Measurements from ENCODE around the gene GPR146. TPM values are rescaled to one million over a fixed set of nuclear protein-coding genes. Genes with fewer than 3 reads are reported as not detected.

The GPR146 gene
- total and polyA plus RNA-seq, 9 of the 15 experiments (the other 6 are each of a cell fraction or from before 2014, with no cell fraction given): 0.22 to 3.6 (median 0.64) TPM; not detected in 2

DNA sequence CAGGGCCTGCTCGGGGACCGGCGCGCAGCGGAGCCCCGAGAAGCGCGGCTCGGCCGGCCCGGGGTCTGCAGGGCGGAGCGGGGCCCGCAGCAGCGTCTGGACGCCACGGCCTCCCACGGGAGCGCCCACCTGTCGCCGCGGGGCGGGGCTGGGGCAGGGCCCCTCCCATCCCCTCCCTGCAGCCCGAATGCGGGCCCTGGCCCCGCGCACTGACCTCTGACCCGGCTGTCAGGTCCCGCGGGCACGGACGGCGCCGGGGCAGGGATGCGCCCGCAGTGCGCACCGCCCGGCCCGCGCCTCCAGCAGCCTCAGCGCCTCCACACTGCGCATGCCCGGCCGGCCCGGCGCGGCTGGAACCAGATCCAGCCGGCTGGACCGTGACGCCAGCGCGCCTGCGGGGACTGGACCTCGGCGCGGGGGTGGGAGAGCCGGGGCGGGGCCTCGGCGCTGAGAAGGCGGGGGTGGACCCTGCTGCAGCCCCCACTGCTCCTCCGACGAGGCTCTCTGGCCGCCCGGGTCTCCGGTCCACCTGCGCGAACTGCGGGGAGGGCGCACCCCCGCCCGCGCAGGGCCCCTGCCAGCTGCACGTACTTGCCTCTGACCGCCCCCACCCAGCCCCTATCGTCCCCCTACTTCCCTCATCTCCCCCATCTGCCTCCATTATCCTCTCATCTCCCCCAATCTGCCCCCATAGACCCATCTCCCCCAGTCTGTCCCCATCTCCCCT, 16.1 kb upstream of the GPR146 start (continued):
- peak; percentile 68; the same call in 1 of the 2 replicates for TF ChIP-seq PHF8 (IDR thresholded peaks at IDR 0.05; ENCODE audit: borderline replicate concordance, low read length)
- TF ChIP-seq, protein P1, sequence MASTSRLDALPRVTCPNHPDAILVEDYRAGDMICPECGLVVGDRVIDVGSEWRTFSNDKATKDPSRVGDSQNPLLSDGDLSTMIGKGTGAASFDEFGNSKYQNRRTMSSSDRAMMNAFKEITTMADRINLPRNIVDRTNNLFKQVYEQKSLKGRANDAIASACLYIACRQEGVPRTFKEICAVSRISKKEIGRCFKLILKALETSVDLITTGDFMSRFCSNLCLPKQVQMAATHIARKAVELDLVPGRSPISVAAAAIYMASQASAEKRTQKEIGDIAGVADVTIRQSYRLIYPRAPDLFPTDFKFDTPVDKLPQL (IDR thresholded peaks at IDR 0.05; ENCODE audit: extremely low read depth, insufficient read length): no peak
- TF ChIP-seq ARNT (IDR thresholded peaks at IDR 0.05): no peak
- no peak for TF ChIP-seq FOXA1 (IDR thresholded peaks at IDR 0.05; ENCODE audit: borderline replicate concordance)
- no peak for TF ChIP-seq SRSF9 (IDR thresholded peaks at IDR 0.05; ENCODE audit: borderline replicate concordance, low read depth, low read length)
- no peak for TF ChIP-seq SPI1 (IDR thresholded peaks at IDR 0.05; ENCODE audit: borderline replicate concordance, low read depth, low read length)
- TF ChIP-seq RFX7 (CRISPR knock-in tag; IDR thresholded peaks at IDR 0.05): no peak
- 0 out of 2 replicates have a peak, but pooled peaks have one; percentile 20 for TF ChIP-seq MTA3 (IDR thresholded peaks at IDR 0.05; ENCODE audit: borderline replicate concordance)
- no peak for TF ChIP-seq KDM2B (CRISPR knock-in tag; IDR thresholded peaks at IDR 0.05)
- 0 out of 2 replicates have a peak, but pooled peaks have one; percentile 64 for TF ChIP-seq ZBTB1 (CRISPR knock-in tag; IDR thresholded peaks at IDR 0.05; ENCODE audit: borderline replicate concordance, low read depth)
- TF ChIP-seq, protein P2, sequence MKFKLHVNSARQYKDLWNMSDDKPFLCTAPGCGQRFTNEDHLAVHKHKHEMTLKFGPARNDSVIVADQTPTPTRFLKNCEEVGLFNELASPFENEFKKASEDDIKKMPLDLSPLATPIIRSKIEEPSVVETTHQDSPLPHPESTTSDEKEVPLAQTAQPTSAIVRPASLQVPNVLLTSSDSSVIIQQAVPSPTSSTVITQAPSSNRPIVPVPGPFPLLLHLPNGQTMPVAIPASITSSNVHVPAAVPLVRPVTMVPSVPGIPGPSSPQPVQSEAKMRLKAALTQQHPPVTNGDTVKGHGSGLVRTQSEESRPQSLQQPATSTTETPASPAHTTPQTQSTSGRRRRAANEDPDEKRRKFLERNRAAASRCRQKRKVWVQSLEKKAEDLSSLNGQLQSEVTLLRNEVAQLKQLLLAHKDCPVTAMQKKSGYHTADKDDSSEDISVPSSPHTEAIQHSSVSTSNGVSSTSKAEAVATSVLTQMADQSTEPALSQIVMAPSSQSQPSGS (CRISPR knock-in tag; IDR thresholded peaks at IDR 0.05): no peak
- TF ChIP-seq ZNF445 (CRISPR knock-in tag; IDR thresholded peaks at IDR 0.05; ENCODE audit: low read depth): no peak
- no peak for TF ChIP-seq ZNF324 (CRISPR knock-in tag; IDR thresholded peaks at IDR 0.05)
- no peak for TF ChIP-seq FOXM1 (IDR thresholded peaks at IDR 0.05; ENCODE audit: low read depth)
- 0 out of 2 replicates have a peak, but pooled peaks have one; percentile 51 for TF ChIP-seq FOXM1 (CRISPR knock-in tag; IDR thresholded peaks at IDR 0.05; ENCODE audit: low read depth)
- no peak for TF ChIP-seq ZNF695 (CRISPR knock-in tag; IDR thresholded peaks at IDR 0.05)
- TF ChIP-seq ZNF778 (CRISPR knock-in tag; IDR thresholded peaks at IDR 0.05): no peak
- TF ChIP-seq POLR2AphosphoS5 (IDR thresholded peaks at IDR 0.05; ENCODE audit: control insufficient read depth, insufficient read depth, low read depth, low read length): no peak
- peak; percentile 48 for TF ChIP-seq ZFX (CRISPR knock-in tag; IDR thresholded peaks at IDR 0.05)
- no peak for TF ChIP-seq MYBL2 (IDR thresholded peaks at IDR 0.05; ENCODE audit: low read depth)
- no peak for TF ChIP-seq MYBL2 (CRISPR knock-in tag; IDR thresholded peaks at IDR 0.05; ENCODE audit: borderline replicate concordance)
- TF ChIP-seq CBFB (CRISPR knock-in tag; IDR thresholded peaks at IDR 0.05): no peak
- TF ChIP-seq ATF7 (IDR thresholded peaks at IDR 0.05): peak; percentile 64
- TF ChIP-seq BCL6 (CRISPR knock-in tag; IDR thresholded peaks at IDR 0.05): no peak
- TF ChIP-seq ETV6 (IDR thresholded peaks at IDR 0.05; ENCODE audit: borderline replicate concordance in 1 of 2, low read depth in 2 of 2, low read length in 1 of 2): no peak
- no peak for TF ChIP-seq ETV6 (CRISPR knock-in tag; IDR thresholded peaks at IDR 0.05; ENCODE audit: borderline replicate concordance)
- no peak for TF ChIP-seq ZNF584 (CRISPR knock-in tag; IDR thresholded peaks at IDR 0.05; ENCODE audit: low read depth)
- no peak for TF ChIP-seq RAD51 (IDR thresholded peaks at IDR 0.05; ENCODE audit: borderline replicate concordance, low read depth)
- no peak for TF ChIP-seq SRSF7 (optimal IDR thresholded peaks at IDR 0.05; ENCODE audit: low read depth, low read length)
